AG08396 (cell line): Measurements from ENCODE around the gene PTPRN2.

Experiments used
- DNase-seq: peaks from one replicate; pipeline ENCODE4 v3.0.0; 2012; ENCODE audit warnings: low spot score, mixed read lengths

Gene PTPRN2

GRCh38 chr7:157771689-157772088, 815.9 kb downstream of the PTPRN2 start:
- no peak for DNase-seq

GRCh38 chr7:157770716-157771320, 816.8 kb downstream of the PTPRN2 start:
- no peak for DNase-seq

DNA sequence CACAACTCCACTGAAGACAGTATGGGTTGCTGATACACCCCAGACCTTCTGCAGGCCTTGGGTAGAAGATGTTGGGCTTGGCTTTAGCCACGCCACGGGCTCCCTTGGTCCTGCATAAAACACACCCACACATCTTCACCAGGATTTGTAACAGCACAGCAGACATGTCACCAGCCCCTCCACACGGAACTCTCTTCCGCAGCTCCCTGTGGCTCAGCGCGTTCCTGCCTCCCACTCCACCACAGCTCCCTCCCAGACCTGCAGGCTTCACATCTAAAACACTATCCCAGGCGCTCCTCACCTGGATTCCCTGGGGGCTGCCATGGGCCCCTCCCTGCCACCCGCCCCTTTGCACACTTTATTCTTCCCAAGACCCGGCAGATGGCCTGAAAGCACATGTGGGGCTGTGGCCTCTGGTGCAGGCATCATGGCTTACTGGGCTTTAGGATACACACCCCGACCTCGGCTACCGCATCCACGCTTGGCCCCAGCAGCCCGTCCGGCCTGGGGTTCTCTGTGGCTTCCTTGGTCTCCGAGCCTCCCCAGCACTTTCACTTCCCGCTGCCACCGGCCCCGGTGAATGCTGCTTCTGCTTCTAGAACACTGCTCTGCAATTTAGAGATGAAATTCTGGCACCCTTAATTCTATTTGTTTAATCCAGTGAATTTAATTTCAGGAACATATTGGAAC, 818.0 kb downstream of the PTPRN2 start:
- no peak for DNase-seq

- no peak for DNase-seq
These were observed 818.5 kb downstream of the PTPRN2 start for GRCh38 chr7:157769086-157769485.

GRCh38 chr7:157768198-157768597, 819.4 kb downstream of the PTPRN2 start:
- no peak for DNase-seq

- no peak for DNase-seq
These were observed 820.0 kb downstream of the PTPRN2 start for GRCh38 chr7:157767506-157768197.

DNA sequence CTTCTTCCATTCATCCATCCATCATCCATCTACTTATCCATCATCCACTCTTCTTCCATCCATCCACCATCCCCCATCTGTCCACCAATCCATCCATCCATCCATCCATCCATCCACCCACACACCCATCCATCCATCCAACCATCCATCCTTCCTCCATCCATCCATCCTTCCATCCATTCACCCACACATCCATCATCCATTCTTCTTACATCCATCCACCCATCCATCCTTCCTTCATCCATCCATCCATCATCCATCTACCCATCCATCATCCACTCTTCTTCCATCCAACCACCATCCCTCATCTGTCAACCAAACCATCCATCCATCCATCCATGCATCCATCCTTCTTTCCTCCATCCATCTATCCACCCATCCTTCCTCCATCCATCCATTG, 821.5 kb downstream of the PTPRN2 start:
- DNase-seq, result no peak

DNA sequence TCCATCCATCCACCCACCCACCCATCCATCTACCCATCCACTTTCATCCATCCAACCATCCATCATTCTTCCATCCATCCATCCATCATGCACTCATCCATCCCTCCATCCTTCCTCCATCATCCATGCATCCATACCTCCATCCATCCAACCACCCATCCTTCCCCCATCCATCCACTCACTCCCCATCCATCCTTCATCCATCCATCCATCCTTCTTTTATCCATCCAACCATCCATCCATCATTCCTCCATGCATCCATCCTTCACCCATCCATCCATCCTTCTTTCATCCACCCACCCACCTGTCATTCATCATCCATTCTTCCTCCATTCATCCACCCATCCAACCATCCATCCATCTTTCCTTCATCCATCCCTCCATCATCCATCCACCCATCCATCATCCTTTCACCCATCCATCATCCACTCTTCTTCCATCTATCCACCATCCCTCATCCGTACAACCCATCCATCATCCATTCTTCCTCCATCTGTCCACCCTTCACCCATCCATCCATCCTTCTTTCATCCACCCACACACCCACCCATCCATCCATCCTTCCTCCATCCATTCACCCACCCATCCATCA, 822.6 kb downstream of the PTPRN2 start:
- no peak for DNase-seq

GRCh38 chr7:157764193-157764592, 823.4 kb downstream of the PTPRN2 start:
- DNase-seq, result no peak

DNA sequence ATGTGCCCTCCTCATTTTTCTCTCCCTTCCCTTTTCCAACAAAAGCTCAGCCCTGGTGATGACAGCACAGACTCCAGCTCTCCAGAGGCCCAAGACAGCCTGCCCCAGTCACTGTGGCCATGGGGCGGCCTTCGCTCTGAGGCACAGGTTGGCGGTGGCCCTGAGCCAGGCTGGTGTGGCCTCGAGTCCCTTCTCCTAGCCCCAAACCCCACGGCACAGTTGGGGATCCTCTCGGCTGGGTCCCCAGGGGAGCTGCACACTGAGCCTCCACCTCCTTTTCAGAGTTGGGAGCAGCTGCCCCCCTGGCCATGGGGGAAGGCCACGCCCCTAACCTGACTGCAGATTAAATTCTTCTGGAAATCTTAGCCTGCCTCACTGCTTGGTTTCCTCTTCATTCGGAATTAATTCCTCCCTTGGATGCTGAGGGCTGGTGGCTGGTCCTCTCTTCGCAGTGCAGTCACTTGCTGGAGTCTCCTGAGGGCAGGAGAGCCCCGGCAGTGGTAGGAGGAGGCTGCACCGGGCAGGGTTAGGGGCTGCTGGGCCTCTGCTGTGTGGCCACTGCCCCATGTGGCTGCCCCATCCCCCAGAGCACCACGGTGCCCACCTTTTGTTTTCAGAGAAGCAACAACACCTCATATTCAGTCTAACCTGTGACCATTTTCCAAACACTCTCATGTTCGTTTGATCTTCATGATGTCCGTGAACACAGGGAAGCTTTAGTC, 824.2 kb downstream of the PTPRN2 start:
- no peak for DNase-seq

DNA sequence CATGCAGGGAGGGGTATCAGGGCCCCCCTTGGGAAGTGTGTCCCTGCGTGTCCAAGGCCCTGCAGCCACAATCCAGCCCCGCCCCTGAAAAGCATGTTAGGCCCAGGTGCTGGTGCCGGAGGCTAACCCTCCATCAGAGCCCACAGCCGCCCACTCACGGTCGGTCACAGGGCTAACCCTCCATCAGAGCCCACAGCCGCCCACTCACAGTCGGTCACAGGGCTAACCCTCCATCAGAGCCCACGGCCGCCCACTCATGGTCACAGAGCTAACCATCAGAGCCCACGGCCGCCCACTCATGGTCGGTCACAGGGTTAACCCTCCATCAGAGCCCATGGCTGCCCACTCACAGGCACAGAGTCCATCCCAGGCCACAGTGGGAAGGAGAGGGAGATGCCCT, 824.8 kb downstream of the PTPRN2 start:
- DNase-seq, result no peak

DNA sequence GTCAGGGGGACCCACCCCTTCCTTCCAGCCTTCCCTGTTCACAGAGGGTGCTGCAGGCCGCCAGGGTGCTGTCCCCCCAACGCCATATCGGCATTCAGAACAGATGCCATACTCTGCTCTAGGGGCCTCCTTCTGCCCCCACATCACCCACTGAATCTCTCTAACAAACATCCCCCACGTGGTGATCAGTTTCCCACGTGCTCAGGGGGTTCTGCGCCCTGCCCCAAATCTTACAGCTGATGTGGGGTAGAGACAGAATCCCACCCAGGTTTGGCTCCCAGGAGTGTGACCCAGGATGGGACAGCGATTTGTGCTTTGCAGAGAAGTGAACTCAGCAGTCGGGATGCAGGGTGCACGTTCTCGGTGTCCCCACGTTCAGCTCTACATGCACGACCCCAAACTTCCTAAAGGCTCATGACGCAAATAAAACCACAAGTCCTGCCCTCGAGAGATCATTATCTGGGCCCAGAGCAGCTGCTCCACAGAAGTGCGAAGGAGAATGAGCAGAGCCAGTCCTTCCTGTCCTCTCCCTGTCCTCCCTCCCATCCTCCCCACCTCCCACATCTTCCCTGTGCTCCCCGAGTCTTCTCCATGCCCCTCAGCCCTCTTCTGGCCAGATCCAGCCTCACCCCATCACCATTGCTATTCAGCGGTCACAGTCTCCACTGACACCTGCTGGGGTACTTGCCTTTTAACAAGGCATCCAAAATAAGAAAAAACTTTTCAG, 827.5 kb downstream of the PTPRN2 start:
- no peak for DNase-seq

DNA sequence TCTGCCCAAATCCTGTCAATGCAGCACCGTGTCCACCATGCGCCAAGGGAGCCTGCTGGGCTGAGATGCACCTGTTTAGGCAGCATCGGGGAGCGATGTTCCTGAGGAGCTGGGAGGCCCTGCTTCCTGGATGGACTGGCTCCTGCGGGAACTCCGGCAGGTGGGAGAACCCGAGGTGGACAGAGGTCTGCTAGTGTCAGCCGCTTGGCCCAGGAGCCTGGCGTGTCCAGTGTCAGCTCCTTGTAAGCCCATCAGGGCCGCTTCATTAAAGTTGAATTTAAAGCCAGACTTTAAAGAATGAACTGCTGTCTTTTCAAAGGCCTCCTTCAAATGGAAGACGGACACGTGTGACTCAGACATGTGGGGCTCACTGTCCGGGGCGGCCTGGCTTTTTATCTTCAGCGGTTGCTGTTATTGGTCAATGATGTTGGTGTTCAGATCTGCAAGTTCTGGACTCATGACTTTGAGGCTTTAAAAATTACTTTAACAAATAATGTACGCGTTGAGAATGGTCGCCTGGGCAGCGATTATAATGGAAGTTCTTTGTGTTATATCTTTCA, 828.3 kb downstream of the PTPRN2 start:
- DNase-seq, result no peak

DNA sequence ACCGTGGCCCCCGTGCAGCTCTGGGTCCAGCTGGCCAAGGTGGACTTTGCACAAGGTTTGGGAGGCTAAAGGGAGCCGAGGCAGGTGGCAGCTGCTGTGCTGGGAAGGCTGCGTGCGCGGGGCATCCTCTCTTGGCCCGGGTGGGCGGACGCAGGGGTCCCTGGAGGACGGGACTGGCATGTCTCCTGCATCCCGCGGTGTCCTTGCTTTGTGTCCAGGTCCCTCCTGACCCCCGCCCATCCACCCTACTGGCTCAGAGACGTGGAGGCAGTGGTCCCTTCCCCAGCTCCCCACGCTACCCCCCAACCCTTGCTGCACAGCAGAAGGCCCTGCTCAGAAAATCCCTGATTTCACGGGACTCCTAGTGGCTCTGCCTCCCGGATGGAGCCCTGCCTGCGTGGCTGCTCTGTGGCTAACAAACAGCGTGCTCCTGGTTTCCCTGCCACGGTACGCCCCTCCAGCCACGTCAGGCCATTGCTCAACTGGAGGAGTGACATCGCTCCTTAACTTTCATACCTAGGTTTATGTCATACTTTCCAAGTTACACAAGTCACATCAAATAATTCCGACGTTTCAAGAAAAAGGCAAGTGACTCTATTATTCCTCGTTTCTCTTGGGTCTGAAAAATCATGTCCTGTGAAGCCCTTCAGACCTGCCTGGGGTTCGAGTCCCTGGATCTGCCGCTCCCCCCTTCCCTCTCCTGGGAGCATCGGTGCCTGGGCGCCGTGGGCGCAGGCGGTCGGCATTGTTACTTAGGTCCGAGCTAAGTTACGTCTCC, 829.0 kb downstream of the PTPRN2 start:
- no peak for DNase-seq

DNA sequence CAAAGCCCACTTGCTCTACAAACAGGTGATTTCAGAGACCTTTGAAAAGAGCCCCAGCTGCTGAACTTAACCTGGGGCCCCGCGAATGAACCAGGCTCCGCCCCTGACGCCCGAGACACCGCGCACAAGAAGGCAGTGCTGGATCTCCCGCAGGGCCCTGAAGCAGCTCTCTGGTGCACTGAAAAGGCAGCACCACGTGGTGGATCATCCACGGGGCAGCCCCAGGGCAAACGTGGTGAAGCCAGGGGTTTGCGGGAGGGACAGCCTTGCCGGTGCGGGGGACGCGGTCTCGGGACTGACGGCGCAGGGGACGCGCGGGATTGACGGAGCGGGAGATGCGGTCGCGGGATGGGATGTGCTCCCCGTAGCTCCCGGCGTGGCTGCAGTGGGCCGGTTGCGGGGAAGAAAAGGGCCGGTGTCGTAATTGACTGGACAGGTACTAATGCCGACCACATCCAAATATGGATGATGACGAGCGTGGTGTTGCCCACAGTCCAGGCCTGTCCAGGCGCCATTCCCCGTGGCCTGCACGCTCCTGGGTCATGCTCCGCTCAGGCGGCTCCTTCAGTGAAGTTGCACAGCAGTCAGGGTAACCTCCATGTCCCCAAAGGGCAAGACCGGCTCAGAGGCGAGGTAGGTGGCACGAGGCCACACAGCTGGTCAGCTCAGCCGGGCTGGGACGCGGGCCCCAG, 829.7 kb downstream of the PTPRN2 start:
- no peak for DNase-seq

GRCh38 chr7:157757211-157757610, 830.4 kb downstream of the PTPRN2 start:
- DNase-seq, result no peak

DNA sequence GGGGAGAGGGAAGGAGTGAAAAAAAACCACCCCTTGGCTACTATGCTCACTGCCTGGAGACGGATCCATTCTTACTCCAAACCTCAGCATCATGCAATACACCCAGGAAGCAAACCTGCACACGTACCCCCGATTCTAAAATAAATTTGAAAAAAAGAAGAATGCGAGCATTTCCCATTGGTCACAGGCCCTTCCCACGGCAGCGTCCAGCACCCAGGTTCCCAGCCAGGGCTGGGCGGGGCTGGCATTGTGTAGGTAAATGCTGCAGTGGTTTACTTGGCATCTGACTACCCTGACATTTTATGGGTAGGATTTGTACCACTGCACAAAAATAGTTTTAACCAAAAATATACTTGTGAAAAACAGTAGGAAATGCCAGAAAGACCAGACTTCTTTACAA, 831.9 kb downstream of the PTPRN2 start:
- DNase-seq, result no peak

GRCh38 chr7:157754416-157754790, 833.2 kb downstream of the PTPRN2 start:
- no peak for DNase-seq

- DNase-seq, result no peak
These were observed 833.8 kb downstream of the PTPRN2 start for GRCh38 chr7:157753713-157754415.
